ENCODE data around the gene TFCP2L1.
"Not testable (repeated sequence)": the region's sequence is repeated elsewhere in the genome, so short reads cannot be mapped to it uniquely, and the experiment has no call there.

Gene TFCP2L1, protein sequence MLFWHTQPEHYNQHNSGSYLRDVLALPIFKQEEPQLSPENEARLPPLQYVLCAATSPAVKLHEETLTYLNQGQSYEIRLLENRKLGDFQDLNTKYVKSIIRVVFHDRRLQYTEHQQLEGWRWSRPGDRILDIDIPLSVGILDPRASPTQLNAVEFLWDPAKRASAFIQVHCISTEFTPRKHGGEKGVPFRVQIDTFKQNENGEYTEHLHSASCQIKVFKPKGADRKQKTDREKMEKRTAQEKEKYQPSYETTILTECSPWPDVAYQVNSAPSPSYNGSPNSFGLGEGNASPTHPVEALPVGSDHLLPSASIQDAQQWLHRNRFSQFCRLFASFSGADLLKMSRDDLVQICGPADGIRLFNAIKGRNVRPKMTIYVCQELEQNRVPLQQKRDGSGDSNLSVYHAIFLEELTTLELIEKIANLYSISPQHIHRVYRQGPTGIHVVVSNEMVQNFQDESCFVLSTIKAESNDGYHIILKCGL

DNA sequence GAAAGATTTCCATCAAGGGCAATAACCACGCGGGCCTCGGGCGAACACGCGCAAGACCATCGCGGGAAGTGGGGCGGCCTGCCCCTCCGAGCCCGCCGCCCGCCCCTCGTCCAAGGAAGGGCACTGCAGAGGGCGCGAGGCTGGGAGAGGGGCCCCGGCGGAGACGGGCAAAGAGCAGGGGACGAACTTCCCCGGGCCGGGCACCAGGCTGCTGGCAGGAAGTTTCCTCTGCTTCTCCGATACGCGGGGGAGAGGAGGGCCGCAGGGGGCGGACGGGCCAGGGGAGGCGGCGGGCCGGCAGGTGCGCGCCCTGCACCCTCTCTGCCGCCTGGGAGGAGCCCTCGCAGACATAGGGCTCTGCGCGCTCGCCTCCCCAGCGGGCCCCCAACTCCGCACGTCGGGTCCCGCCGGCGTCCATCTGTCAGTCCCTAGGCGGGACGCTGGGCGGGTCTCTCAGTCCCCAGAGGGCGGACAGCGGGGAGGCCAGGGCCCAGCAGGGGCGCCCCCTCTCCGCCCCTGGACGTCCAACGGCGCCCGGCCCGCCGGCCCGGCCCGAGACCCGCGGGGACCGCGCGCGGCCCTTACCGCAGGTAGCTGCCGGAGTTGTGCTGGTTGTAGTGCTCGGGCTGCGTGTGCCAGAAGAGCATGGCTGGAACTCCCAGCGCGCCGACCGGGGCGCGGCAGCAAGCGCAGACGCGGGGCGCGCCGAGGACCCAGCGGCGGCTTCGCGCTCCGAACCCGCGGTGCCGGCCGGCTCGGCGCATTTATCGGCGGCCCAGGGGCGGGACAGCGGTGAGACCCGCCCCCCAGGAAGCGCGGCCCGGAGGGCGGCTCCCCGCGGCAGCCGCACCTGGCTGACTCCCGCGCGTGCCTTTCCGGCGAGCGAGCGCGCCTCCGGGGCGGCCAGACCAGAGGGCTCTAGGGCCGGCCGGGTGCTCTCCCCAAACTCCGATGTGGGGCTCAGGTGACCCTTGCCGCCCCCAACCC is at the start of gene TFCP2L1:
TFCP2L1 (minus strand) TSS at position 740 of the 987 bp plus-strand sequence; CDS start at position 647, 93 bp downstream.
- peak; percentile 5 for DNase-seq (ENCODE audit: low read depth)

- no peak for DNase-seq (ENCODE audit: low read depth)
These were observed 49.0 kb upstream of the TFCP2L1 start for GRCh38 chr2:121333834-121334558.

DNA sequence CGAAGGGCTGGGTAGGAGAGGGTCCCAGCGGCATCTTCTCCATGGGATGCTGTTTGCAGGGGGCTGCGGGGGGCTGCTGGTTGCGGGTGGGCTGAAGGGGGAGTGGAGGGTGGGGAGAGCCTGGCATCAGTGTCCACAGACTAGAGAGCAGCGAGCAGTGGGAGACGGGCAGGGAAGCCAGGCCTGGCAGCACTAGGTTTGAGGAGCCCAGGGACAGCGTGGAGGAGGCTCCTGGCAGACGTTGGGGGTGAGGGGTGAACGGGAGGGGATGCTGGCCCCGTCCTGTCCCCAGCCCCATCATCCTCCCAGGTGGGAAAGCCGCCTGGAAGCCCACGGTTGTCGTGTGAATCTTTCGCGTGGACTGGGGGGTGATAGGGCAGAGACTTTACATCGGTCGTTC is 48.2 kb upstream of the TFCP2L1 start:
- no peak for DNase-seq (ENCODE audit: low read depth)

DNA sequence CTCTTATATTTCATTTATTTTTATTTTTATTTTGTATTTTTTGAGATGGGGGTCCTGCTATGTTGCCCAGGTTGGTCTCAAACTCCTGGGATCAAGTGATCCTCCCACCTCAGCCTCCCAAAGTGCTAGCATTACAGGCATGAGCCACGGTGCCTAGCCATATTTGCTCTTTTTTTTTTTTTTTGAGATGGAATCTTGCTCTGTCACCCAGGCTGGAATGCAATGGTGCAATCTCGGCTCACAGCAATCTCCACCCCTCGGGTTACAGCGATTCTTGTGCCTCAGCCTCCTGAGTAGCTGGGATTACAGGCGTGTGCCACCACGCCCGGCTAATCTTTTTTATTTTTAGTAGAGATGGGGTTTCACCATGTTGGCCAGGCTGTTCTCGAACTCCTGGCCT is 46.3 kb upstream of the TFCP2L1 start:
- not testable (repeated sequence) for DNase-seq (ENCODE audit: low read depth)

DNA sequence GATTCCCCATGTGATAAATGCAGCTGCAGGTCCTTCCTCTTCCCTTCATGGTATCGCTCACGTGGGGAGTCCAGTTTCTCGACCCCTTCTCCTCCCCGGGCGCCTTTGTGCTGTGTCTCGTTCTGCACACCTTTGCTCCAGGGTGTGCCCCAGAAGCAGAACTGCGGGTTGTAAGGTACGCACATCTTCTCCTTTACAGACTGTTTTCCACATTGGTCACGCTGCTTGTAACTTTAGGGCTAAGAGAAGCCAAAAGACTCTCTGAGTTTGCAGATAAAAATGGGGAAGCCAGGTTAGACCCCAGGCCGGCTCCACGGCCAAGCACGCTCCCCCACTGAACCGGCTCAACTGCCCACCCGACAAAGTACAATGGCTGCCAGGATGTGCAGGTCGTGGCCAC is 45.9 kb upstream of the TFCP2L1 start:
- no peak for DNase-seq (ENCODE audit: low read depth)

DNA sequence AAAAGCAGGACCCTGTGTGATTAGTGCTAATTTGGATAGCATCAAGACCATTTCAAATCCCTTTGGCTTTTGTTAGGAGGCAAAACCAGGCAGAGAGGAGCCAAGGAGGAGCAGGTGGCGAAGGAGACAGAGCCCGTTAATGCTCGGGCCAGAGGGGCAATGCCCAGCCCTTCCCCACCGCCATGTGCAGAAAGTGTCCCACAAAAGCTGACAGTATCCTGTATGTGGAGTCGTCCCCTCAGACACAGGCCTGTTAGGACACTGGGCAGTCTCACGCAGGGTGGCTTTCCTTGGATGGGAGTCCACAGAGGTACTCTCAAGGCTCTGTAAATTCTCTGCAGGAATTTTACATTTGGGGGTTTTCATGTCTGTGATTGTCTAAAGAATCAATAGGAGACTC is 44.8 kb upstream of the TFCP2L1 start:
- DNase-seq (ENCODE audit: low read depth) = no peak

- no peak for DNase-seq (ENCODE audit: low read depth)
These were observed 41.6 kb upstream of the TFCP2L1 start for GRCh38 chr2:121326628-121327027.

GRCh38 chr2:121324601-121325000 is 39.6 kb upstream of the TFCP2L1 start:
- no peak for DNase-seq (ENCODE audit: low read depth)

- no peak for DNase-seq (ENCODE audit: low read depth)
These were observed 36.5 kb upstream of the TFCP2L1 start for GRCh38 chr2:121321476-121321875.

DNA sequence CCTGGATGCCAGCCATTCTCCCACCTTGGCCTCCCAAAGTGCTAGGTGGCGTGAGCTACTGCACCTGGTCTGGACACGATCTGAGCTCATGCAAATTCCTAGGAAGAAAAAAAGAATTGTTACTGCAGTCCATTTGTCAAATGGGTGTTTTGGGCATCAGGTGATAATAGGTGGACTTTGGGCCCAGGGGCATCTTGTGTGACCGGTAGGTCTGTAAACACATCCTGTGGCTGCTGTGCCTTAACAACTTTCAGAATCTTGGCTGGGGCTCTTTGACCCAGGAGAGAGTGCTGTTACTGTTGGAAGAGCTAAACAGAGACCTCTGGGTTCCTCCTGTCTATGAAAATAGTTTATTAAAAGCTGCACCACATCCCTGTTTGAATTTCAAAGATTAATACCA is 34.9 kb upstream of the TFCP2L1 start:
- no peak for DNase-seq (ENCODE audit: low read depth)

DNA sequence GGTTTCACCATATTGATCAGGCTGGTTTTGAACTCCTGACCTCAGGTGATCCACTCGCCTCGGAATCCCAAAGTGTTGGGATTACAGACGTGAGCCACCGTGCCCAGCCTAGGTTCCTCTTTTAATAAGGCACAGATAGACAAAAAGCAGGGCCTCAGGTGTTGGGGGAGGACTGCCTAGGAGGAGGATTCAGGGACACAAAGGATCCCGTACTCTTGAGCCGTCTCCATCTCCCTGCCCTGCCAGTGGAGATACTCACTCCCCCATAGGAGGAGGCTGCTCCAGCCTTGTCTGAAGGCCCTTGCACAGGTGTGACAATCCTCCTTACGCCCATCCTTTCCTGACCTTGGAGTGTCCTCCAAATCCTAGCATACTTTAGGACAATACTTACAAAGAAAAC is 32.0 kb upstream of the TFCP2L1 start:
- no peak for DNase-seq (ENCODE audit: low read depth)

GRCh38 chr2:121313701-121314100 is 28.7 kb upstream of the TFCP2L1 start:
- not testable (repeated sequence) for DNase-seq (ENCODE audit: low read depth)

GRCh38 chr2:121309801-121310200 is 24.8 kb upstream of the TFCP2L1 start:
- peak; percentile 16 for DNase-seq (ENCODE audit: low read depth)

- no peak for DNase-seq (ENCODE audit: low read depth)
These were observed 24.3 kb upstream of the TFCP2L1 start for GRCh38 chr2:121309323-121309722.

GRCh38 chr2:121307048-121307447 is 22.0 kb upstream of the TFCP2L1 start:
- no peak for DNase-seq (ENCODE audit: low read depth)

DNA sequence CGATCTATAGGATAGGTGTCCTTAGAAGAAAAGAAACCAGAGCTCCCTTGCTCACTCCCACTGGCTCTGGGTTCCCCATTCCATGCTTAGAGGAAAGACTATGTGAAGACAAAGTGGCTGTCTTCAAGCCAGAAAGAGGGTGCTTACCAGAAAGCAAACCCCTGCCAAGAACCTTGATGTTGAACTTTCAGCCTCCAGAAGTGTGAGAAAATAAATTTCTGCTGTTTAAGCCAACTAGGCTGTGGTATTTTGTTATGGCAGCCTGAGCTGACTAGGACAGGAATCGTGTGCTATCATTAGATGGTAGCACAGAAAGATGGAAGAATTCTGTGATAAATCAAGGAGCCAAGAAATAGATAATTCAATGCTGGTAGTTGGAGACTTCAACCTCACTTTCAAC is 19.9 kb upstream of the TFCP2L1 start:
- no peak for DNase-seq (ENCODE audit: low read depth)

- no peak for DNase-seq (ENCODE audit: low read depth)
These were observed 18.7 kb upstream of the TFCP2L1 start for GRCh38 chr2:121303531-121304263.

GRCh38 chr2:121301190-121301589 is 16.2 kb upstream of the TFCP2L1 start:
- DNase-seq (ENCODE audit: low read depth) = not testable (repeated sequence)

DNA sequence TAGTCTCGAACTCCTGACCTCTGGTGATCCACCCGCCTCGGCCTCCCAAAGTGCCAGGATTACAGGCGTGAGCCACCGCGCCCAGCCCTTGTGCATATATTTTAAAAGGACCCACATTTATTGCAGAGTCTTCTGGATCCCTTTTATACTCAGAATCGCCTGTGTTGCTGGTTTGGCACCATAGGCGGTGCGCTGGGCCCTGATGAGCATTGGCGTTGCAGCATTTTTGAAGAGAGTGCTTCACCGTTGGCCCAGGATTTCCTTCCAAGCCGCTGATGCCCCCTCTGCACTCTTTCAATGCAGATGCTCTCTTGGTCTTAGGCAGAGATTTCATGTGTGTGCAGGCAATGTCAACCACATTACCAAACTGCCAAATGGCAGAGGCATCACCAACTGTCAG is 13.5 kb upstream of the TFCP2L1 start:
- no peak for DNase-seq (ENCODE audit: low read depth)

- not testable (repeated sequence) for DNase-seq (ENCODE audit: low read depth)
These were observed 12.9 kb upstream of the TFCP2L1 start for GRCh38 chr2:121297866-121298265.

DNA sequence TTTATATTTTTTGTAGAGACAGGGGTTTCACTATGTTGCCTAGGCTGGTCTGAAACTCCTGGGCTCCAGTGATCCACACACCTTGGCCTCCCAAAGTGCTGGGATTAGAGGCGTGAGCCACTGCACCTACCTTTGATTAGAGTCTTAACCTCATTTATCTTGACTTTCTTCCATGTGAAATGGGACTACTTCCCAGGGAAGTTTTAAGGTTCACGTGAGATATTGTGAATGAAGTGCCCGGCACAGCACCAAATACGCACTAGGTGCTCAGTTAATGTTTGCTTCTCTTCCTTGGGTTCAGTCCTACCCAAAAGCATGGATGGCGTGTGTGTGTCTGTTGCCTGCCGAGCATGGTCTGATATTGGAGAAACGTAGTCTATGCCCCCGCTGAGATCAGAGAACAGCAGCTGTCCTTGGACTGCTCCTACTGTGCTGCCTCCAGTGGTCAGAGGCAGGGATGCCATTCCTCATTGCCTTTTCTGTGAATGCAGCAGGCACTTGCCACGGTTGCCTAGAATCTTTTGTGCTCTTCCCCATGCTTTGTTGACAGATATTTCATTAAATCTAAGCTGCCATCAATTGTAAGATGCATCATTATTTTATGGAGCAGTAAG is 12.3 kb upstream of the TFCP2L1 start:
- DNase-seq (ENCODE audit: low read depth) = no peak

All from activated gamma-delta T cell treated with anti-CD3 and anti-CD28 coated beads, Interleukin-2, amount 50 U/mL, for 16 hours (primary cell).